Measurements from ENCODE around the gene FNBP1.

FNBP1 gene

GRCh38 chr9:129871046-129871445 lies 171.9 kb downstream of the FNBP1 start:
- ATAC-seq: no peak

- ATAC-seq: no peak
These were observed 173.1 kb downstream of the FNBP1 start for GRCh38 chr9:129869585-129870501.

GRCh38 chr9:129868872-129869486 lies 174.0 kb downstream of the FNBP1 start:
- ATAC-seq: peak; percentile 92 to 94

DNA sequence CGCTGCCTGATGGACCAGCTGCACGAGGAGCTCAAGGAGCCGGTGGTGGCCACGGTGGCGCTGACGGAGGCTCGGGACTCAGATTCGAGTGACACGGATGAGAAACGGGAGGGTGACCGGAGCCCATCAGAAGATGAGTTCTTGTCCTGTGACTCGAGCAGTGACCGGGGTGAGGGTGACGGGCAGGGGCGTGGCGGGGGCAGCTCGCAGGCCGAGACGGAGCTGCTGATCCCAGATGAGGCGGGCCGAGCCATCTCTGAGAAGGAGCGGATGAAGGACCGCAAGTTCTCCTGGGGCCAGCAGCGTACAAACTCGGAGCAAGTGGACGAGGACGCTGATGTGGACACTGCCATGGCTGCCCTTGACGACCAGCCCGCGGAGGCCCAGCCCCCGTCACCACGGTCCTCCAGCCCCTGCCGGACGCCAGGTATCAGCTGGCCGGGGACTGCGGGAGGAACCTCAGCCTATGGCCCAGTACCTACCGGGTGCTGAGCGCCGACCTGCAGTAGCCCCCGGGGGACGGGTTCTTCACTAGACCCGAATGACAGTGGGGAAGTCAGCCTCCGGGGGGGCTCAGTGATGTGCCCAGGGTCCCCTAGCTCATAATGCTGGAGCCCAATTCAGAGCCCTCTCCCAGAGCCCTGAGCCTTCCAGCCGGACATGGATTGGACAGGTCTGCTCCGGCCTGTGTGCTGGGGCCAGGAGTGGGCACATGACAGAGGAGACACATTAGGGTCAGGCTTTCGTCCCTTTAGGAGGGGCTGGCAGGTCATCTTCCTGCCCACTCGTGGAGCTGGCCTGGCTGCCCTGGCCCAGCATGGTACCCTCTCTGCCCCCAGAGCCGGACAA lies 174.7 kb downstream of the FNBP1 start:
- no peak for ATAC-seq

DNA sequence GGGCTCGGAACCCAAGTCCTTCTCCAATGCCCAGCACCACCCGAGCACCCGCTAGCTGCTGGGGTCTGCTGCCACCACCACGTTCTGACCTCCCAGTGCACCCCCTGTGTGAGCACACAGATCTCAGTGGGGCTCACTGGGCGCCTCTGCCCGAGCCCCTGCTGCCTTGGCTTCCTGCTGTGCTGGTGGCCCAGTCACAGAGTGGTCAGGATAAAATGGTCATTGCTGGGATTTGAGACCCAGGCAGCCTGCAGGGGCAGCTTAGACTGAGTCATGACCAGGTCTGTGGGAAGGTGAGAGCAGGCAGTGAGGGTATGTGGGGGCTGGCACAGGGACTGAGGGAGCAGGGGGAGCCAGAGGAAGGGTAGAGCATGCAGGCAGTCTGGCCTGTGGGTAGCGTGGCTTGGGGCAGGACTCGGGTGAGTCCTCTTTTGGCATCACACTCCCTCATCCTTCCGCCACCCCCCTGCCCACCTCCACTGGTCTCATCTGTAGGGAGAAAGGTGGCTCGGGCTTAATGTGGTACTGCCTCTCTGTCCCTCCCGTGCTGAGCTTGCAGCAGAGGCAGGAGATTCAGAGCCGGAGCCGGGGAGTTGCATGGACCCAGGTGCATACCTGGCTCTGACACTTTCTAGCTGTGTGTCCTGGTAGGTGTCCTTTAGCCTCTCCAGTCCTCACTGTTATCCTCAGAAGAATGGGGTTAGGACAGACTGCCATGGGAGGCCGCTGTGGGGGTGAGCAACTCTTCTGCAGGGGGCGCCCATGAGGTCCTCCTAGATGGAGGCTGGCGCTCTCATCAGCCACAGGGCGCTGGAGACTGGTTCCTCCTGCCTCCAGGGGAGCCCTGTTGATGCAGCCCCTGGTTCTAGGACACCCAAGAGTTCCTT lies 175.6 kb downstream of the FNBP1 start:
- ATAC-seq: no peak

GRCh38 chr9:129866394-129867135 lies 176.4 kb downstream of the FNBP1 start:
- no peak for ATAC-seq

DNA sequence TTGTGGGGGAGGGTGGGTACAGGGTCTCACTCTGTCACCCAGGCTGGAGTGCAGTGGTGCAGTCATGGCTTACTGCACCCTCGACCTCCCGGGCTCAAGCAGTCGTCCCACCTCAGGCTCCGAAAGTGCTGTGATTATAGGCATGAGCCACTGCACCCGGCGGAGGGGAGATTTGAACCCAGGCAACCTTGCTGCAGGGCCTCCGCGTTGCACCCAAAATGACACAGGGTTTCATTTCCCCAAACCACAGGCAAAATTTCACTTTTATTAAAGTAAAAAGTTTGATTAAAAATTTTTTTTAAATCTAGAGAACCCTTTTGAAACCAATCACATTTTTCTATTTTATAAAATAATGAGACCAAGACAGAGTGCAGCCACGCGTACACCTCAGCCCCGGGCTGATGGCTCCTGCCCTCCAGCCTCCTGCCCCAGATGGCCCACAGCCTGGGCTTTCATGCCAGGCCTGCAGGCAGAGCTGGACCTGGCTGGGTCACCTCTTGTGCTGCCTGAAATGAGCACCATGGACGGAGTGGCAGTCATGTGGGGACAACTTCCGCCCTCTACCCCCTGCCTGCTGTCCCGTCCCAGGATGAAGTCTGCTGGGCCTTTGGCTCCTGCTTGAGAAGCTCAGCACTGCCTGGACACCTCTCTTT lies 177.2 kb downstream of the FNBP1 start:
- no peak for ATAC-seq

- peak in 1 of 2 donors; percentile 25 for ATAC-seq
These were observed 177.9 kb downstream of the FNBP1 start for GRCh38 chr9:129864991-129865647.

- ATAC-seq: peak; percentile 76 to 83
These were observed 179.8 kb downstream of the FNBP1 start for GRCh38 chr9:129863059-129863690.

- no peak for ATAC-seq
These were observed 181.6 kb downstream of the FNBP1 start for GRCh38 chr9:129861447-129861827.

- ATAC-seq: peak; percentile 50 to 66
These were observed 182.1 kb downstream of the FNBP1 start for GRCh38 chr9:129860653-129861446.

GRCh38 chr9:129858167-129858962 lies 184.6 kb downstream of the FNBP1 start:
- no peak for ATAC-seq

DNA sequence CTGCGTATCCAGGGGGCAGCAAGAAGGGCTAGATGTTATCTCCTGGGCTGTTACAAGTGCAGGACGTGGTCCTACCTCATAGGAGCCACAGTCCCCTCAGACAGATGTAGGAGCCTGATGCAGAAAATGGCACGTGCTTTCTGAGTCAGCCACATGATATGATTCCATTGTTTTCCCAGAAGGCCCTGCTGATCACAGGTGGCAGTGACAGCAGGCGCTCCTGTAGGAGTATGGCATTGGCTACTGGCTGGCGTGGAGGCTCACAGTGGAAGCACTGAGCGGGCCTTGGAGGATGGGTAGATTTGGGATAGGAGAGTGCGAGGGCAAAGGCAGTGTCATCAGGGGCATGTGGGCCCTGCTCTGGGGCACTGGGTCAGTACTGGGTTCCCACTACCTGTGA lies 185.8 kb downstream of the FNBP1 start:
- ATAC-seq: no peak

DNA sequence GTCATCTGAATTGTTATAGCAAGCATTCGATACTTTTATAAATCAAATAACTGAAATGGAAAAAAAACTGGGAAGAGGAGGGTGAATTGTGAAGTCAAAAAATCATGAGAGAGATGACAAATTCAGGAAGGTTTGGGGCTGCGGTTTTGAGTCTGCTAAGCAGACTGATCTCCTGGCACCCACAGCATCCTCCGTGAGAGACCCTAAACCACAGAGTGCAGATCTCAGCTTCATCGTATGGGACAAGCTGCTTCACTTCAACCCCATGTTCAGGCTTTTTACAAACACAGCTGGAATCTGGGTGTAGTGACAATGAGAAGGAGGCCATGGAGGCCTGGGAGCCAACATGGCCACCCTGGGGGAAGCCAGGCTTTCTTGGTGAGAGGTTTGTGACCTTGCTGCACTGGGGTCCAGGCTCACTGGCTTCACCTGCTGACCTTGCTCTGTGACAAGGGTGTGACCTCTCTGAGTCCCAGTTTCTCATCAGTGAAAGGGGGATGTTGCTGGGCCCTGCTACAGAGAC lies 188.3 kb downstream of the FNBP1 start:
- no peak for ATAC-seq

GRCh38 chr9:129853614-129854013 lies 189.4 kb downstream of the FNBP1 start:
- no peak for ATAC-seq

- ATAC-seq: no peak
These were observed 190.4 kb downstream of the FNBP1 start for GRCh38 chr9:129852579-129852978.

GRCh38 chr9:129851821-129852220 lies 191.2 kb downstream of the FNBP1 start:
- ATAC-seq: no peak
